Measurements from ENCODE around the gene EFL1.
"Not testable (repeated sequence)": the region's sequence is repeated elsewhere in the genome, so short reads cannot be mapped to it uniquely, and the experiment has no call there.

Gene EFL1

DNA sequence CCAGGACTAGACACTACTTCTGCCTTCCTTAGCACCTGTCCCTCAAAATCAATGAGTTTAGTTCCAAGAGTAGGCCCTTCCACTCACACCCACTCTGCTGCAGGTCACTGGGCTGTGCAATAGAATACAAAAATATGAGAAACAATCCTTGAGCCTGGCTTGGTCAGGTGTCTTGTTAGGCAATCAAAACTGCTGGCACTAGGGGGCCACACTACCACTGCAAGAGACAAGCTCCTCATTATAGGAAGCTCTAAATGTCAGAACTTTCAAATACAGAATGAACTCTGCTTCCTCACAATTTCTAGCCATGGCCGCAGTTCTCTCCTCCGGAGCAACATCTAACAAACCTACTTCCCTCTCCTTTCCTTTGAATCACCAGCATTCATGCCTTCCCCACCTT is 41.0 kb downstream of the EFL1 start:
- TF ChIP-seq, protein P1, sequence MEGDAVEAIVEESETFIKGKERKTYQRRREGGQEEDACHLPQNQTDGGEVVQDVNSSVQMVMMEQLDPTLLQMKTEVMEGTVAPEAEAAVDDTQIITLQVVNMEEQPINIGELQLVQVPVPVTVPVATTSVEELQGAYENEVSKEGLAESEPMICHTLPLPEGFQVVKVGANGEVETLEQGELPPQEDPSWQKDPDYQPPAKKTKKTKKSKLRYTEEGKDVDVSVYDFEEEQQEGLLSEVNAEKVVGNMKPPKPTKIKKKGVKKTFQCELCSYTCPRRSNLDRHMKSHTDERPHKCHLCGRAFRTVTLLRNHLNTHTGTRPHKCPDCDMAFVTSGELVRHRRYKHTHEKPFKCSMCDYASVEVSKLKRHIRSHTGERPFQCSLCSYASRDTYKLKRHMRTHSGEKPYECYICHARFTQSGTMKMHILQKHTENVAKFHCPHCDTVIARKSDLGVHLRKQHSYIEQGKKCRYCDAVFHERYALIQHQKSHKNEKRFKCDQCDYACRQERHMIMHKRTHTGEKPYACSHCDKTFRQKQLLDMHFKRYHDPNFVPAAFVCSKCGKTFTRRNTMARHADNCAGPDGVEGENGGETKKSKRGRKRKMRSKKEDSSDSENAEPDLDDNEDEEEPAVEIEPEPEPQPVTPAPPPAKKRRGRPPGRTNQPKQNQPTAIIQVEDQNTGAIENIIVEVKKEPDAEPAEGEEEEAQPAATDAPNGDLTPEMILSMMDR (IDR thresholded peaks at IDR 0.05; ENCODE audit: insufficient read depth, low read length, poor library complexity, severe bottlenecking) = peak; percentile 41
- H3K27me3 ChIP-seq (replicated peaks; ENCODE audit: control insufficient read depth, insufficient read depth, low read length); H3K36me3 ChIP-seq (ENCODE audit: control insufficient read depth, insufficient read depth, low read length); H3K4me3 ChIP-seq (replicated peaks; ENCODE audit: low read depth, low read length); DNase-seq (ENCODE audit: extremely low read depth, insufficient read length): not testable (repeated sequence)

DNA sequence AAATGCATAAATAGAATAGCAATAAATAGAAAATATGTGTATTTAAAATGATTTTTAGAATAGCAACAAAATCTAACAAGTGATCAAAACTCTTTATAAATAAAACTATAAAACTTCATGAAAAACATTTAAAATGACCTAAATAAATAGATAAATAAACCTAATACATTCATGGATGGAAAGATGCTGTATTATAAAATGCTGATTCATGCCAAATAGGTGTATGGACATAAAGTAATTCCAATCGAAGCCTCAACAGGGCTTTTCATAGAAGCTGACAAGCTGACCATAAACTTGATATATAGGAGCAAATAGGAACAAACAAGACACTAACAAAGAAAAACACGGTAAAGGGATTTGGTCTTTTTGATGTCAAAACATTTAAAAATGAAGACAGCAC is 46.4 kb downstream of the EFL1 start:
- not testable (repeated sequence) for H3K36me3 ChIP-seq (ENCODE audit: control insufficient read depth, insufficient read depth, low read length); H3K27me3 ChIP-seq (replicated peaks; ENCODE audit: control insufficient read depth, insufficient read depth, low read length); H3K4me3 ChIP-seq (replicated peaks; ENCODE audit: low read depth, low read length); DNase-seq (ENCODE audit: extremely low read depth, insufficient read length)

DNA sequence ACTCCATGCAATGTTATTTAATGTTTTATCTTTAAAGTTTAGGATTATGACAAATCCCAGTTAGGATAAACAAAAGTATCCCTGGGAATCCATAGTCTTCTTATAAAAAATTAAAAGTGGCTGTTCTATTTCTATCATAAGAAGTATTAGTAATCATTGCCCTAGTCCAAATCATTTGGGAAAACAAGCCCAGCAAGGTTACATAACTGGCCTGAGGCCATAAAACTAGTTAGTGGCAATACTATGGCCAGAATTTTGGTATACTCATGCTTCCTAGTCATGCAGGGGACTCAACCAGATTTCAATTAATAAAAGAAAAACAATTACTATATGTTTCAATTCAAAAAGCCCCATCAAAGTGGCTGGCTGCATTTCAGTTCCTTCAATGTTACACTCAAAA is 50.3 kb downstream of the EFL1 start:
- H3K4me3 ChIP-seq (replicated peaks; ENCODE audit: low read depth, low read length); DNase-seq (ENCODE audit: extremely low read depth, insufficient read length); H3K27me3 ChIP-seq (replicated peaks; ENCODE audit: control insufficient read depth, insufficient read depth, low read length); H3K36me3 ChIP-seq (ENCODE audit: control insufficient read depth, insufficient read depth, low read length): not testable (repeated sequence)

DNA sequence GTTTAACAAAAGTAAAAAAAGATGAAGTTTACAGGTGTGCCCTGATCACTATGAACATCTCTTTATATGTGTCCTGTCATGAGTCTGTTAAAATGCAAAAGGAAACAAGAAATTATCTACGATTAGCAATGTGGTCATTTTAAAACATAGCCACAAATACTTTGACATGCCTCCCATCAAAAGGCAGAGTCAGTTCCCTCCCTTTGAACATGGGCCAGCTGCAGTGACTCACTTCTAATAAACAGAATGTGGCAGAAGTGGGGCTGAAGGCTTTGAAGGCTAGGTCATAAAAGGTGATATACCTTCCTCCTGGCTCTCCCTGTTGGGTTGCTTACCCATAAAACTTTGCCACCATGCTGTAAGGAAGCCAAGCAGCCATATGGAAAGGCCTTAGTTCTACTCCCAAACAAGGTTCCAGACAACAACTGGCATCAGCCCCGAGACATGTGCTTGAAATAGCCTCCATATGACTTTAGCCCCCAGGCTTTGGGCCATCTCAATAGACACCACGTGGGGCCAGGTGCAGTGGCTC is 52.4 kb downstream of the EFL1 start:
- not testable (repeated sequence) for H3K4me3 ChIP-seq (replicated peaks; ENCODE audit: low read depth, low read length); H3K36me3 ChIP-seq (ENCODE audit: control insufficient read depth, insufficient read depth, low read length); DNase-seq (ENCODE audit: extremely low read depth, insufficient read length); H3K27me3 ChIP-seq (replicated peaks; ENCODE audit: control insufficient read depth, insufficient read depth, low read length)

DNA sequence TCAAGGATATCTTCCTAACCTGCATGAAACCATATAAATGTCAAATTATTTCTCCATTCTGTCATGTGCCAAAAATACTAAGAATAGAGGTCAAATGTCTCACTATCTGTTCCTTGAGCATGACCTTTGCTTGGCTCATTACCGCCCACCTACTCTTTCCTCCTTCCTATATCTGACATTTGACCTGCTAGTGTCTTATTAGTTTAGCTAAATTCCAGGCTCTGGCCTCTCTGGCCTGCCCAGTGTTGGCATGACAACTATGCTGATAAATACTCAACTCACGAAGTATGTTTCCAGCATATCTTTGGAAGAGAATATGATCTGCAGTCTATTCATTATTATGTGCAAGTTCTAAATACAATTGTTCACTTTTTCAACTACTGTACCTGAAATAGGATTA is 58.0 kb downstream of the EFL1 start:
- H3K27me3 ChIP-seq (replicated peaks; ENCODE audit: control insufficient read depth, insufficient read depth, low read length); H3K36me3 ChIP-seq (ENCODE audit: control insufficient read depth, insufficient read depth, low read length); DNase-seq (ENCODE audit: extremely low read depth, insufficient read length); H3K4me3 ChIP-seq (replicated peaks; ENCODE audit: low read depth, low read length): not testable (repeated sequence)

DNA sequence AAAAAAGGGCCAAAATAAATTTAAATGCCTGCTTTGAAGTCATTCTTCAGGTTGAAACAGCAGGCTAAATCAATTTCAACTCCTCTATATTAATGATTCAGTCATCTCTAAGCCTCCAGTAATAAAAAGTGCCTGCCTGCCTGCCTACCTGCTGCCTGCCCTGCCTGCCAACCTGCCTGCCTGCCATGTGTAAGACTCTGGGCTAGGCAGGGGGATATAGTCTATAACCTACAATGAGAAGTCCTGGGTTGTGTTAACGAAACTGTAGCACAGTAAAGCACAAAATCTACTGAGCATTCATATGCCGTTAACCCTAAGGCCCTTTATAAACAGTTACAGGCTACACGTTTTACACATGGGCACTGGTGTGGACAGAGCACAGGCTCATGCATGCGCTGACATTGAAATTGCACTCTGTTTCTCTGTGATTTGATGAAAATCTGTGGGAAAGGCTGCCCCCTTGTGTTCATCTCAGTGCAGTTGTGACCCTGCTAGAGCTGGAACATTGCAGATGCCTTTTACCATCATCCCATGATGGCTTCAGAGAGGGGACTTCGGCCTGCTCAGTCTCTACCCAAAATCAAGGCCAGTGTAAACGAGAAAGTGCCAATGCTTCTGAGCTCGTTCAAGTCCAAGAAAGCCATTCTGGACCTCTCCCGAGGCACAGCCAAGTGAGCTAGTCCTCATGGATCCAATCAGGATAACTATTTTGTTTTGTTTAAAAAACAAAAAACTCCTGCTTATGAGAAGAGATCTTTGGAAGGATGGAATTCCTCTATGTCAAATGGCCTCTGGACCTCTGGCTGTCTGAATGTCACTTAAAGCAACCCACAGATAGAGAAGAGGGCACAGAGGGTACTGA is 64.6 kb downstream of the EFL1 start:
- no peaks in the 10 kb centered on the region for H3K27me3 ChIP-seq (replicated peaks; ENCODE audit: control insufficient read depth, insufficient read depth, low read length)
- TF ChIP-seq, protein P1 (IDR thresholded peaks at IDR 0.05; ENCODE audit: insufficient read depth, low read length, poor library complexity, severe bottlenecking) = peak; percentile 77
- DNase-seq (ENCODE audit: extremely low read depth, insufficient read length) = peak; percentile 24
- H3K4me3 ChIP-seq (replicated peaks; ENCODE audit: low read depth, low read length) = no peak overlapping the region
- H3K36me3 ChIP-seq (ENCODE audit: control insufficient read depth, insufficient read depth, low read length) = no peaks in the 10 kb centered on the region

DNA sequence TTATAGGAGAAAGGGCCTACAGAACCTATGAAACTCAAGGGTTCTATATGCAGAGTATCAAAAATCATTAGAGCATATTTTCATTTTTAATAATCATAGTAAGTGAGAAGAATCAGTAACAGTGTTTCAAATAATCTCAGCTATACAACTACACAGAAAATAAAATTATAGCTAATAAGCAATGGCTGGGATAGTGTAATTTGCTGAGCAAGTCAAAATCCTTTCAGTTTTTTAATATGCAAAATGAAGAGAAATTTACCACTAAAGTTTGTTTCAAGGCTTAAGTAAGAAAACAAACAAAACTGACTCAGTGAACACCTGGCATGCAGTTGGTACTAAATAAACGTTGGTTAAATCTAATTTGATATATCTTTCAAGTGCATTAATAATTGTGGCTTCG is 66.2 kb downstream of the EFL1 start:
- TF ChIP-seq, protein P1 (IDR thresholded peaks at IDR 0.05; ENCODE audit: insufficient read depth, low read length, poor library complexity, severe bottlenecking) = no peak
- no peaks in the 10 kb centered on the region for H3K27me3 ChIP-seq (replicated peaks; ENCODE audit: control insufficient read depth, insufficient read depth, low read length)

DNA sequence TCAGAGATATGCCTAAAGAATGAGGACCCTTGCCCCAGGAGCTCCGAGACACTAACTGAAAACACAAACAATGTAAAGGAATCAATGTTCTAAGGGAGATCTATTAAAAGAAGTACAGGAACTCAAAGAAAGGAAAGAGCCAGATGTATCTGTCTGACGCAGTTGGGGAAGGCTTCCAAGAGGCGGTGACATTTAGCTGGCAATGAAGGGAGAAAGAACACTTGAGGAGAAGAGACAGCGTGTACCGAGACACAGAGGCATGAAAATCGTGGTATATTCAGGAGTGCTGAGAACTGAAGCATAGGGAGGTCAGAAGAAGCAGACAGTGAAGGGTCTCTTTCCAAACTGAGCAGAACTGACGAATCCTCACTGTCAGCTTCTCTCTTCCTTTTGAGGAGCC is 66.7 kb downstream of the EFL1 start:
- not testable (repeated sequence) for DNase-seq (ENCODE audit: extremely low read depth, insufficient read length)

More for the DNA sequence above, 66.2 kb downstream of the EFL1 start:
- no peak overlapping the region for H3K4me3 ChIP-seq (replicated peaks; ENCODE audit: low read depth, low read length)
- no peaks in the 10 kb centered on the region for H3K36me3 ChIP-seq (ENCODE audit: control insufficient read depth, insufficient read depth, low read length)
- DNase-seq (ENCODE audit: extremely low read depth, insufficient read length) = no peak

DNA sequence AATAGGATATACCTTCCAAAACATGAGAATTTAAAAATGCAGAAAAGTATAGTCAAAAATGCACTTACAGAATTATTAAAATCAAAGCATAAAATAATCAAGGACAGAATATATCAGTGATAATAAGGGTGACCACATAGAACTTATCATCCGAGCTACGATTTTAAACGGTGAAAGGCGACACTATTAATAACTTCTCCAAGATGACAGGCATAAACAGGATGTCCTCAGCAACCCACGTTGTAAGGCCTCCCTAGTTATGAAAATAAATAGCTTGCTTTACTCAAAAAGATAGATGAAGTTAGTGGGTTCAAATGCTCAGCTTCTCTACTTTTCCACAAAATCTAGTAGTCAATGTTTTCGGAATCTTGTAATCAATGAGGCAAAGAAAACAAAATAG is 68.0 kb downstream of the EFL1 start:
- not testable (repeated sequence) for DNase-seq (ENCODE audit: extremely low read depth, insufficient read length); H3K4me3 ChIP-seq (replicated peaks; ENCODE audit: low read depth, low read length); H3K27me3 ChIP-seq (replicated peaks; ENCODE audit: control insufficient read depth, insufficient read depth, low read length); H3K36me3 ChIP-seq (ENCODE audit: control insufficient read depth, insufficient read depth, low read length)

More for the DNA sequence above, 66.7 kb downstream of the EFL1 start:
- H3K36me3 ChIP-seq (ENCODE audit: control insufficient read depth, insufficient read depth, low read length); H3K4me3 ChIP-seq (replicated peaks; ENCODE audit: low read depth, low read length); H3K27me3 ChIP-seq (replicated peaks; ENCODE audit: control insufficient read depth, insufficient read depth, low read length): not testable (repeated sequence)

DNA sequence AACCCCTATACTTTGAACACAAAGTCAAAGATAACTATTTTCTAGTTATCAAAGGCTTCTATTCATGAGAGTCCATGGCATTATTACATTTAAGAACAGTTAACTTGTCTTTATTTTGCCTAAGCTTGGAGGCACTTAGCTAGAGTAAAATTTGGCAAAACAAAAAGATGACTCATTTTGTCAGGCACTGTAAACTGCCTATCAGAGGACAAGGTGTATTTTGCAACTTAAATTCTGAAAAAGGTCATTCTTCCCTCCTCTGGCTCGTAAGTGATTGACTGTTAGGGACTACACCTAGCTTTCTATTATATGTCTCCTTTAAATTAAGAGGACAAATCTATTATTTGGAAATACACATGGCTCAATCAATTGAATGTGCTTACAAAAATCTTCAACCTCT is 69.1 kb downstream of the EFL1 start:
- H3K27me3 ChIP-seq (replicated peaks; ENCODE audit: control insufficient read depth, insufficient read depth, low read length); H3K4me3 ChIP-seq (replicated peaks; ENCODE audit: low read depth, low read length); DNase-seq (ENCODE audit: extremely low read depth, insufficient read length); H3K36me3 ChIP-seq (ENCODE audit: control insufficient read depth, insufficient read depth, low read length): not testable (repeated sequence)

DNA sequence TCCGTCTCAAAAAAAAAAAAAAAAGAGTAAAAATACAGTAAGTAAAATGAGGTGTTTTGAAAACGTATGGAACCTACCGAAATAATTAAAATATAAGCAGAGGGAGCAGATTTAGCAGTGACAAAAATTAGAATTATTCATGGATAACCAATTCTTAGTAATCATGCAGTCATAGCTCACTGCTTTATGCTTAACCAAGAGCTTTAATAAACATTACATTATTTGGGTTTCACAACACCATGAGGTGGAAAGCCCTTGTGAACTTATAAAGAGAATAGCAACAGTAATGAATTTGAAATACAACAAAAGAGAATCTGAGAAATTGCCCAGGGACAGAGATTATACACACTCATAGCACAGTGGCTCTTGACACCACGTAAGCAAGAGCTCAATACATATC is 70.1 kb downstream of the EFL1 start:
- not testable (repeated sequence) for H3K36me3 ChIP-seq (ENCODE audit: control insufficient read depth, insufficient read depth, low read length); H3K27me3 ChIP-seq (replicated peaks; ENCODE audit: control insufficient read depth, insufficient read depth, low read length); H3K4me3 ChIP-seq (replicated peaks; ENCODE audit: low read depth, low read length); DNase-seq (ENCODE audit: extremely low read depth, insufficient read length)

All from GM06990 (cell line).